NK-92 (cell line): Measurements from ENCODE around the gene COPE.

Experiments
- DNase-seq: peaks from one replicate; lab custom pipeline; 2025; ENCODE audit not compliant: unreplicated experiment; lab: John Stamatoyannopoulos, UW

COPE gene

DNA sequence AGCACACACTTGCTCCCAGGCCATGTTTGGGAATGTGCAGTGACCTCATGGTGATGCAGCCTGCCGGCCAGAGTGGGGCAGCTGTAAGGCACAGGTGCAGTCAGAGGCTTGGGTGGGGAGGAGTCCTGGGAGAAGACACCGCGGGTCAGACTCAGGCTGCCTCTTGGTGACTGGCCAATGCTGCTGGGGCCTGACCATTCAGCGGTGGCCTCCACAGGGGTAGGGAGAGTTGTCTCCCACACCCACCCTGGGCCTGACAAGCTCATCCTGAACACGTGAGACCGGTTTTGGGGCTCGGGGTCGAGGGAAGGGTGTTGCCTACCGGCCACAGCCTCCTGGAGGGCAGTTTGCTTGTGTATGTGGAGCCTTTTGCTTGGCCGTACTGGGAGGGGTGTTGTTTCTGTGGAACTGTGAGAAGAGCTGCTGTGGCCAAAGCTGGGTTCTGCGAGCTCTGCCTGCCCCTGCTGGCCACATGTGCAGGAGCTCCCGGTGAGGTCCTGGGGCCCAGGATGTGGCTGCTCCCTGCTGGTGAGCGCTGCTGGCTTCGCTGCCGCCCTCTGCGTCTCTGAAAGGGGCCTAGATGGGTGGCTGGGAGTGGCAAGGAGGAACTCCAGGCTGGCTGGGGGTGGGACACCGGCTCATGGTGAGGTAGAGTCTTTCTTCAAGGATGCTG, 65.3 kb downstream of the COPE start:
- no peak for DNase-seq

DNA sequence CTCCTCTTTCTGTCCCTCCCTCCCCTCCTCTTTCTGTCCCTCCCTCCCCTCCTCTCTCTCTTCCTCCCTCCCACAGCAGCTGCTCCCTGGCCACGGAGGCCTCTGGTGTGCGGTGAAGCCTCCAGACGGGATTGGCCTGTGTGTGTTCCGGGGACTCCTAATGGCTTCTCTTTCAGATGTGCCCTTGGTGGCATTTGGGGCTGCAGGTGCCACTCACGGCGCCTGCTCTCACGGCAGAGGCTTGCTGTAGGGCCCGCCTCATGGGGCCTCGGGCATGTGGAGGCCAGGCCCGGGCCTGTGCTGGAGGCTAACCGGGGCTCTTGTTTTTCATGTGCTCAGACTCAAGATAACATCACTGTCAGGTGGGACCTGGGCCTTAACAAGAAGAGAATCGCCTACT, 66.5 kb downstream of the COPE start:
- DNase-seq: no peak

DNA sequence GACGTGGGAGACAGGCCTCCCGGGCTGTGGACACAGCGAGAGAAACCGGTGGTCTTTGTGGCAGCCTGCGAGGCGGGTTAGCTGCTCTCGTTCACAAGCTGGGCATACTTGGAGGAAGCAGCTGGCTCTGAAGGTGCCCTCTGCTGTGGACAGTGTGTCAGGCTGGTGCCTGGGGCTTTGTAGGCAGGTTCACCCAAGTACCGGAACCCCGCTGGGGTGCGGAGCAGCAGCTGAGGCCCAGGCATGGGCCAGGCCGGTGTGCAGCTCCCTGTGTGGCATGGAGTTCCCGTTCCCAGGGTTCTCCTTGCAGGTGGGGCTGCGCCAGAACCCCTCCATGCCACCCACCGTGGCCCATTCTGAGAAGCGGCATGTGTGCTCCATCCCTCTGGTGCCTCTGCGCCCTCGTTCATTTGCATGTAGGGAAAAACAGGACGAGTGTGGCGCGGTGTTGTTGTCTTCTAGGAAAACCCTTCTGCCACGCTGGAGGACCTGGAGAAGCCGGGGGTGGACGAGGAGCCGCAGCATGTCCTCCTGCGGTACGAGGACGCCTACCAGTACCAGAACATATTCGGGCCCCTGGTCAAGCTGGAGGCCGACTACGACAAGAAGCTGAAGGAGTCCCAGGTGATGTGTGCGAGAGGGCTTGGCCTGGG, 67.4 kb downstream of the COPE start:
- no peak for DNase-seq

DNA sequence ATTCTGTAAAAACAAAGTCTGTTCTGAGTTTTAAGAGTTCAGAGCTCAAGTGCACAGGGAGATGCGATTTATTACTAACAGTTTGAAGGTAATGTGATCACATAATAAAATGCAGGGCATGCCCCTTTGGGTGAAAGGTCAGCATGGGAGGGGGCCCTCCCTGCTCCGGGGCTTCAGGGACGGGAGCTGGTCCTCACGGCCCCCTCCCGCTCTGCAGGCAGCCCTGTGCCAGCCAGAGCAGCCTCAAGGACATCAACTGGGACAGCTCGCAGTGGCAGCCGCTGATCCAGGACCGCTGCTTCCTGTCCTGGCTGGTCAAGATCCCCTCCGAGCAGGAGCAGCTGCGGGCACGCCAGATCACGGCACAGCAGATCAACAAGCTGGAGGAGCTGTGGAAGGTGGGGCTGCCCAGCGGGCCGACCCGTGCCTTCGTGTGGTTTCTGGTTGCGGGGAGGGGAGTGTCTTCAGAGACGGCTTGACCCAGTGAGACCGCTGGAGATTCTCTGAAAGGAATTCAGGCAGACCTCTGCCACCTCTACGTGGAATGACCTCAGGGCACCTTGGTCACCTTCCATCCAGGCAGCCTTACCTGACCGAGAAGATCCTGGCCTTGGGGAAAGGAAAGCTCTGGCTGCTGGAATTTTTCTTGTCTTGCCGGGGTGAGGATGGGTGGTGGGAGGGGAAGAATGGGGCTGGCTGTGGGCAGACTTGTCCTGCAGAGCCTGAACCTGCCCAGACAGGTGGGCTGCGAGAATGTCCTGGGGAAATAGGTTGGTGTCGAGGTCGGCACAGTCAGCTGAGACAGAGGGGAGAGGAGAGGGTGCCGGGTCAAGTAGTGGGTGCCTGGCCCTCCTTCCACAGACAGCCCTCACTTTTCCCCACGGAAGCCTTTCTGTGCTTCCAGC, 68.5 kb downstream of the COPE start:
- no peak for DNase-seq

DNA sequence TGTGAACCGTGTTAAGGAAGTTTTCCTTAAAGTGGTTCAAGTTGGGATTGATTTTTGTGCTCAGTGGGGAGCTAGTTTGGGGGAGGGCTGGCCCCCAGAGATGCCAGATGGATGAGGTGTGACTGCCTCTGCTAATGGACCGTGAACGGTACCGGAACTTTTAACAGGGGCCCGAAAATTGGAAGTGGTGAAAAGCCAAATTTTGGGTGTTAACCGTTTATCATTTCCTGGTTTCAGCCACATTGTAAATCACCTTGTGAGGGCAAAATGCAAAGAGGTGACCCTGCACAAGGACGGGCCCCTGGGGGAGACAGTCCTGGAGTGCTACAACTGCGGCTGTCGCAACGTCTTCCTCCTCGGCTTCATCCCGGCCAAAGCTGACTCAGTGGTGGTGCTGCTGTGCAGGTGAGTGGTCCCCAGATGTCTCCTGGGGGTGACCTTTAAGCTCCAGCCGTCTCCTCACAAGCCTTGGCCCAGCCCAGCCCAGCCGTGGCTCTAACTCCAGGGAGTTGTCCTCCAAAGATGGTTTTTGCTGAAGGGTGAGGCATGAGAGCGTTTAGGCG, 69.3 kb downstream of the COPE start:
- DNase-seq: no peak
